Epithelial cell of proximal tubule (primary cell): Measurements from ENCODE around the gene APOBEC2. TPM values are rescaled to one million over a fixed set of nuclear protein-coding genes. Genes with fewer than 3 reads are reported as not detected.

Experiments used
- DNase-seq: peaks from one replicate; pipeline ENCODE4 v3.0.0-alpha.2; 2011; ENCODE audit warnings: low read depth
- H3K4me3 ChIP-seq: 2 replicates; pipeline ENCODE4 v1.5.1; 2011; ENCODE audit warnings: low read depth, mild to moderate bottlenecking, low read length
- CTCF ChIP-seq: conservative IDR thresholded peaks from 2 replicates; pipeline ENCODE4 v1.5.1; 2012; ENCODE audit warnings: low read depth, mild to moderate bottlenecking, low read length
- total RNA-seq: library from RNA; depleted of rRNA; stranded (reverse); fragments of >200 nt; gene quantifications from 2 replicates; pipeline ENCODE4 v1.2.3, GENCODE V29; 2015

Gene APOBEC2
- total RNA-seq, 1 donor from 2014 or later: not detected

- H3K4me3 ChIP-seq: no peak overlapping the region
- DNase-seq: no peak
- no peak for TF ChIP-seq CTCF
Measured at GRCh38 chr6:41083072-41083471, 30.1 kb downstream of the APOBEC2 start.

- no peak overlapping the region for H3K4me3 ChIP-seq
- DNase-seq: no peak
- TF ChIP-seq CTCF: no peak
Measured at GRCh38 chr6:41085182-41085581, 32.2 kb downstream of the APOBEC2 start.

GRCh38 chr6:41088451-41088850 is 35.4 kb downstream of the APOBEC2 start:
- TF ChIP-seq CTCF: no peak
- DNase-seq: no peak
- no peak overlapping the region for H3K4me3 ChIP-seq

GRCh38 chr6:41090841-41091761 is 38.1 kb downstream of the APOBEC2 start:
- DNase-seq: no peak
- no peak for TF ChIP-seq CTCF
- no peak overlapping the region for H3K4me3 ChIP-seq

GRCh38 chr6:41092421-41093140 is 39.6 kb downstream of the APOBEC2 start:
- no peak overlapping the region for H3K4me3 ChIP-seq
- no peak for DNase-seq
- TF ChIP-seq CTCF: peak; percentile 57

- TF ChIP-seq CTCF: no peak
- no peak for DNase-seq
Measured at GRCh38 chr6:41093729-41094128, 40.7 kb downstream of the APOBEC2 start.

More at GRCh38 chr6:41093729-41094128, 40.7 kb downstream of the APOBEC2 start:
- no peak overlapping the region for H3K4me3 ChIP-seq
